ENCODE measurements around the gene PGM2L1.
A peak's percentile ranks its signal among the peaks of the same experiment; 100 is the strongest.
"Not testable (repeated sequence)": the region's sequence is repeated elsewhere in the genome, so short reads cannot be mapped to it uniquely, and the experiment has no call there.

Gene PGM2L1

DNA sequence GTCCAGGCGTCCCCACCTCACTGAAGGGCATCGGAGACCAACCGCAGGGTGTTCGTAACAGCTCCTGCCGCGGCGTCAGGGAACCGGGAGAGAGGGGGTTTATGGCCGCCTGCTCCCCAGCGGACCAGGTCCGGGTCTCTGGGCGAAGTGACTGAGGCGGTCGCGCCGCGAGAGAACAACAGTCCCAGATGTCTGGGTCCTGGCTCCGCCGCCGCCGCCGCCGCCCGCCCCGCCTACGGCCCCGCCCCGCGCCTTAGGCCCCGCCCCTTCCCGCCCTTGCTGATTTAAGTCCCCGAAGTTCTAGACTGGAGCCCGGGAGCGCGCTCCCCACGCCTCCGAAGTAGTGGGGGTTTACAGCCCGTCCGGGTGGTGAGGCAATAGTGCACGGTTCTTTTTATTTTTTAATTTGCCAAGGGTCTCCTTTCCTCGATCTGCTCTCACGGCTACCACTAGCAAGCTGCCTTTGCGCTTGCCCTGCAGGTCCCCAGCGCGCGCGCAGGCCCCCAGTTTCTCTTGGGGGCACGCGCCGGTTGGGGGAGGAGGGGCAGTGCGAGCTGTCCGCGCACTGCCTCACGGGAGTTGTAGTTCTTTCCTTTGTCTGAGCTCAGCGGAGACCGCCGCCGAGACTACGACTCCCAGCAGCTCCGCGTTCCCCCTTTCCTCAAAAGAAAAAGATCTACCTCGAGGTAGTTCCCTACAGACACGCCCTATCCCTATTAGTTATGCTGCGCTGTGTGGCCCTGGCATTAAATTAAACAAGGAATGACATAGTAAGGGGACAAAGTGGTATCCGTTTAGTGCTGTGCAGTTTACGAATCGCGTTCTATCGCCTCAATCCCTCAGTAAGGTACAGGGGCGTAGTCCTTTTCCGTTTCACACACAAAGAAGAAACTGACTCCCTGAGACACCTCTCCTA lies at the start of gene PGM2L1:
Gene PGM2L1 (minus strand): TSS at position 190 of the 916 bp plus-strand sequence. CDS start 272 bp downstream, outside the sequence.
- peak; percentile 68 to 85 (median 78) for DNase-seq (ENCODE audit: low read depth in 2 of 3, low spot score in 2 of 3)

DNA sequence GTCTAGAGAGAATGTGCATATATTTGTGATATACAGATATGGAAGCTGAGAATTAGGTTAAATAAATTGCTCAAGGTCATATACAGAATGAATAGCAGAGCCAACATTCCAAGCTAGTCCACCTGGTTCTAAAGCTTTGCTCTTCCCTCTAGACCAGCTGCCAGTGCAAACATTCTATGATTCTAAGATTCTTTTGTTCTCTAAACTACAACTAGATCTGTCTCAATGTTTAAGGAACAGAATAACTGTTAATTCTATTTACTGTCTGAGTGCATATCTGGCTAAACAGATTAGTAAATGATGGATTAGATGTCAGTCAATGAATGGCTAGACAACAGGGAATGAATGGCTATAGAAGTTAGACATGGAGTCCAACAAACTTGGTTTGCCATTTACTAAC lies 49.5 kb upstream of the PGM2L1 start:
- no peak for DNase-seq (ENCODE audit: low read depth in 2 of 3, low spot score in 2 of 3)

DNA sequence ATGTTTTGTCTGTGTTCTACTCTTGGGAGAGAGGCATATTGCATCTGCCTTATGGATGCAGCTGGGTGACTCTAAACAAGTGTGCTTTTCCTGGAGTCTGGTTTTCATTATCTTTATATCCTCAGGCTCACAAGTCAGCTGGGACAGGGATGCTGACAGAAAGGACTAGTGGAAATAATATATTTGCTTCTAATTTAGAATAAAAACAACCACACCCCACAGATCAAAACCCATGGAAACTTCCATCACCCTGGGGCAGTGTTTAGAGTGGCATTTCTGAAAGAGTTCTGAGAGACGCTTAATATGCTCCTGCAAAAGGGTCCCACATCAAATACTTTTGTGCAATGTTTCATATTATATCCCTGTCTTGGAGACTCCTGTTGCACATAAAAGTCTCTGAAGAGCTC lies 48.3 kb upstream of the PGM2L1 start:
- no peak for DNase-seq (ENCODE audit: low read depth in 2 of 3, low spot score in 2 of 3)

DNA sequence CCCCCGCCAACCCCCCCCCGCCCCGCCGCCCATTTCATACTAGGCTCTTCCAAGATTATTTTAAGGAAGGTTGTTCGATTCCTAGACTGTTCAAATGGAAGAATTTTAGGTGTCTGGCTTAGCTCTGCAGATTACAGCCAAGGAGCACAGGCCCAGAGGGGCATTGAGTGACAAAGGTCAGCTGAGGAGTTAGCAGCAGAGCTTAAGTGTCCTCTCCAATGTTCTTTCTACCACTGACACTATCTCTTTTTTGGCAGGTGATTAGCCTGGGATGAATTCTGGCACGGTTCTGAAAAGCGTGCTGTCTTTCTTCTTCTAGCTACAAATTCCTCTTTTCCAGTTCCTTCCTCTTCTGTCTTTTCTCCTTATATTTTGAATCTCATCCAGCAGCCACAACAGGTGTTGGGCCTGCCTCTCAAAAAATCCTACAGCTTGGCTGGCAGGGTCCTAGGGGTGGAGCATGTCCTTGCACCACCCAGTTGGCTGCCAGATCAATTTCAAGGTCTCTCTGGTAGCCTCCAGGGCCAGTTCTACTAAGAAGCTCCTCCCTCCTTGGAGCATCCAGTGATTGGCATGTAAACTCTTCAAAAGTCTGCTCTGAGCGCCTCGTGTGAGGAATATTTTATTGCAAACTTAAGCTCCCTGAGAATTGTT lies 46.1 kb upstream of the PGM2L1 start:
- DNase-seq (ENCODE audit: low read depth in 2 of 3, low spot score in 2 of 3) = no peak

DNA sequence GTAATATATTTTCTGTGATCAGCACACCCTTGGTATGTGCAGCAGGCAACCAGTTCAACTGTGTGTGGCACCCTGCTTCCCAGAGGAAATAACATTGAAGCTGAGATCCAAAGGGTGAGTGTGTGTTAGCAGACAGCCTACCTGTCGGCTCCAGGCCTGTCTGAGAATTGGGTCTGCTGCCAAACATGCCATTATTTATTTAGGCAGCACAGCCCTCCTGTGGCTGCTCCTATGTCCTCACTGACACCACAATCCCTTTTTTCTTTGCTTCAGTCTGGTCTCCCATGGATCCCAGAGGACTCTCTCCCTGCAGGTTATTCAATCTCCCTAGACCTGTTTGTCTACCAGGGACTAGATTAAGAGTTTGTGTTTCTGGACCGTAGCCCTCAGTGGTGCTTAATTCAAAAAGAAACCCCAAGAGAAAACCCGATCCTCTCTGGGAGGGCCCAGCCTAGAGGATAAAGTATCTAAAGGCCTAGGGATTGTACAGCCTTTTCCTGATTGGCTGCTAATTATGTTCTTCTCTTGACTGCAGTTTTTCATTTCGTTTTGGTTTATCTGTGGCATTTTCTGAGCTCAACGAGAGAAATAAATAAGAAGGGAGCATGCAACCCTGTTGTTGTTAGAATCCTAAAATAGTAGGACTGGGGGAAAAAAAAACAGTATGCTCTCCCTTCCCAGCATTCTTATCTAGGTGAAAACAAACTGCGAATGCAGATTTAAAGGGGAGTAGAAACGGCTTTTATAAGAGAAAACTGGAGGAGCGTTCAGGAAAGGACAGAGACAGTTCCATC lies 45.0 kb upstream of the PGM2L1 start:
- no peak for DNase-seq (ENCODE audit: low read depth in 2 of 3, low spot score in 2 of 3)

DNA sequence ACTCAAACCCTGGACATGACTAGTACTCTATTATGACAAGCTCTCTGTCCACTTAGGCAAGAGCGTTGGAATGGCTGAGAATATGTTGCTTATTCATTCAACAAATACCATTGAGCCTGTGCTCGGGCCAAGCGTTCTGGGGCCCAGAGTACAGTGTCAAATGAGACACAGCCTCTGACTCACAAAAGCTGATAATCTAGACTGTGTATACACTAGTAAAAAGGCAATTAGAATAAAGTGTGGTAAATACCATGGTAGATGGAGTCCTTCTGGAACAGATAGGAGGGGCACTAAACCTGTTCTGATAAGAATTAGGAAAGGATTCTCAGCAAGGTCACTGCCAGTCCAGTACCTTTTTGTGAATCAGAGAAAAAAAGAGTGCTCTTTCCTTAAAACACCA lies 44.4 kb upstream of the PGM2L1 start:
- DNase-seq (ENCODE audit: low read depth in 2 of 3, low spot score in 2 of 3) = no peak

DNA sequence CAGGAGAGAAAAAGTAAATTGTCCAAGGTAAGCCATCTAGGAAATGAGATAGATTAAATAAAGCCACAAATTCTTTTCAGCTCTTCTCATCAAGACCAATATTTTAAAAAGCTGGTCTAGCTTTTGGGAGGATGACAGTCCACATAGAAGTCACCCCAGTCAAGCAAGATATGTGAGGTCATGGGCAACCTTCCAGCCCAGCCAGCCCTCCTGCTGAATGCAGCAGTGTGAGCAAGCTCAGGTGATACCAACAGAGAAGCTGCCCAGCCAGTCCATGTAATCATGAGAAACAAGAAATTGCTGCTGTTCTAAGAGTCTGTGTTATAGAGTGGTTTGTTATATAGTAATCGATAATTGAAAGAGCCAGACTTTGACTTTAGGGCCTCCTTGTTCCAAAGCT lies 40.4 kb upstream of the PGM2L1 start:
- DNase-seq (ENCODE audit: low read depth in 2 of 3, low spot score in 2 of 3) = no peak

DNA sequence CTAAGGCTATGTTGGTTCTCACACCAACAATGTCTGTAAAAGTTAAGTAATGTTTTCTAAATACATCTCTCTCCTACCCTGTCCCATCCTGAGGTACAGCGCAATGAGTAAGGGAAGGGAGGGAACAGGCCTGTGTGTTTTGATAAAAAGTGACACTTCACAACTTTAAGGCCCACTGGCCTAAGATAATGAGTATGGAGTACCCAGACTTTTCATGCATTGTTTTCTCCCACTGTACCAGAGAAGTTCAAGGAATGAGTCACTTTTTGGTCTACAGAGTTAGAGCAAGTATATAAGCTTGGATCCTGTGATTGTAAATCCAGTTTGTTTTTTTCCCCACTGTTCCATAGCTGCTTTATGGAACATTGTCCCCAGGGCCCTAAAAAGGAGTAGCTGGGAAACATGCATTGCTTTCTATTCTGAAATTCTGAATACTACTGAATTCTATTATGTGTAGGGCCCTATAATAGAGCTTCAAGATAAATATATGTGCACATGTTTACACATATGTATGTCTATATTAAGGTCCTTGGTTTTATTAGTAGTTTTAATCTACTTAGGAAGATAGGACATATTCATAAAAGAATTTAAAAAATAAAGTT lies 39.3 kb upstream of the PGM2L1 start:
- no peak for DNase-seq (ENCODE audit: low read depth in 2 of 3, low spot score in 2 of 3)

DNA sequence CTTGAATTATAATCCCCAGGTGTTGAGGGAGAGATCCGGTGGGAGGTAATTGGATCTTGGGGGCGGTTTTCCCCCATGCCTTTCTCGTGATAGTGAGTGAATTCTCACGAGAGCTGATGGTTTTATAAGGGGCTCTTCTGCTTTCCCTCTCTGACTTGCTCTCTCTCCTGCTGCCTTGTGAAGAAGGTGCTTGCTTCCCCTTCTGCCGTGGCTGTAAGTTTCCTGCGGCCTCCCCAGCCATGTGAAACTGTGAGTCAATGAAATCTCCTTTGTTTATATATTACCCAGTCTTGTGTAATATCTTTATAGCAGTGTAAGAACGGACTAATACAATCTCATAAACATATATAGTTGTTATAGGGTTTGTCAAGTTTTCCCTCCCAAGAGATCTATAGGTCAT lies 36.3 kb upstream of the PGM2L1 start:
- DNase-seq (ENCODE audit: low read depth in 2 of 3, low spot score in 2 of 3) = no peak

DNA sequence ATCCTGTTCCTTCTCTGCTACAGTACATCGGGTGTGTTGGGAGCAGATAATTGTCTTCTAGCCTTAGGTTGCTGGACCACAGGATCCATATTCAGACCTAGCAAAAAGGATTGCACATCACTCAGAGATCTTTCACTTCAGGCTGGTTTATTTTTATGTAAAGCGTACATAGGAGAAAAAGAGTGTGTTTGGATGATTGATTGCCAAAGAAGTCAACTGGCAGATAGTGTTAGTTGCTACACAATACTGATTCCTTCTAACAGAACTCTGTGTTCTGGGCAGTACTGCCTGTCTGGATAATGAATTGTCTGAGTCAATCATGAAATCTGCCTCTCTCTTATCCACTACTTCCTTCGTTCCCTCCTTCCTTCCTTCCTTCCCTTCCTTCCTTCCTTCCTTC lies 31.0 kb upstream of the PGM2L1 start:
- DNase-seq (ENCODE audit: low read depth in 2 of 3, low spot score in 2 of 3) = no peak

DNA sequence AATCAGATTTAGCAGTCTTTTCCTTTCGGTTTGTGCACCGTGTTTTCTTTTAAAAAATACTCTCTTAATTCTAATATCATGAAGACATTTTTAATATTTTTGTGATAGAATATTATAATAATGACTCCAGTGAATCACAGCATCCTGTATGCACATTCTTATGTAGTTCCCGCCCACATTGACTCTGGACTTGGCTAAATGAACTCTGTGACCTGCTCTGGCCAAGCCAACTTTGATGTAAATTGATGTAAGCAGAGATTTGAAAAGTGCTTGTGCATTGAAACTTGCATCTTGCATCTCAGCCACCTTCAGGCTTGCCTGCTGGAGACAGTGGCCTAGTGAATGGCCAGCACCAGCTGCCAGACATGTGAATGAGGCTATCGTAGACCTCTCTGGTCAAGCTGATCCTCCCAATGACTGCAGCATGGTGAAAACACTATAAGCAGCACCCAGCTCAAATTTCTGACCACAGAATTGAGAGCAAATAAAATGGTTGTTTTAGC lies 29.2 kb upstream of the PGM2L1 start:
- DNase-seq (ENCODE audit: low read depth in 2 of 3, low spot score in 2 of 3) = no peak

DNA sequence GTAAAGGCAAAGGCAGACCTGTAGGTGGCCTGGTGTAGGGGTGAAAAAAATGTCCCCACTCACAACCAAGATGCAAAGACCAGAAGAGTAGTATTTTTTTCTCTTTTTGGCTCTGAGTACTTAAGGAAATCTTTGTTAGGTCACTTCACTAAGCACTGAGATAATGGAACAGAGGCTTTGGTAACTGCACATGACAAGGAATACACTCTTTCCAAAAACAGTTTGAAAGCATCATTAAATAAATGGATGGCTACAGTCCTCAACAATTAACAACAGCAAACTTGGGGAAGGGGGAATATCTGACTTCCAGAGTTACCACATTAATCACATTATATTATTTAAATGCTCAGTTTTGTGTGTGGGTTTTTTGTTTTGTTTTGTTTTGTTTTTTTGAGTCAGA lies 26.9 kb upstream of the PGM2L1 start:
- no peak for DNase-seq (ENCODE audit: low read depth in 2 of 3, low spot score in 2 of 3)

DNA sequence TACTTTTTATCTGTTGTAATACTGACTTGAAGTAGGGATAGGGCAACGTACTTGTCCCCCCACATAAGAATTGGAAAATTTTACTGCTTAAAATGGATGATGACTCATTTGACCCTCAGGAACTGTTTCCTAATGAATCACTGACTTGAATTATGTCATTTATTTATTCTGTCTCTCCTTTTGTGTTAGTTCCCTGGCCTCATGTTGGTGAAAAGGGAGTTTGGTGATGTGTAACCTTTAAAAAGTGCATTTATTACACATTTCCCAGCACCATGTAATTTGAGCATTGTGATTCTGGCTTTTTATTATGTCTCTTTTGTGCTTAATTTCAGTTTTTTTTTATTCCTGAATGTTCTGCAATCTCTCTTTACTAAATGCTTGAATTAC lies 20.3 kb upstream of the PGM2L1 start:
- no peak for DNase-seq (ENCODE audit: low read depth in 2 of 3, low spot score in 2 of 3)

DNA sequence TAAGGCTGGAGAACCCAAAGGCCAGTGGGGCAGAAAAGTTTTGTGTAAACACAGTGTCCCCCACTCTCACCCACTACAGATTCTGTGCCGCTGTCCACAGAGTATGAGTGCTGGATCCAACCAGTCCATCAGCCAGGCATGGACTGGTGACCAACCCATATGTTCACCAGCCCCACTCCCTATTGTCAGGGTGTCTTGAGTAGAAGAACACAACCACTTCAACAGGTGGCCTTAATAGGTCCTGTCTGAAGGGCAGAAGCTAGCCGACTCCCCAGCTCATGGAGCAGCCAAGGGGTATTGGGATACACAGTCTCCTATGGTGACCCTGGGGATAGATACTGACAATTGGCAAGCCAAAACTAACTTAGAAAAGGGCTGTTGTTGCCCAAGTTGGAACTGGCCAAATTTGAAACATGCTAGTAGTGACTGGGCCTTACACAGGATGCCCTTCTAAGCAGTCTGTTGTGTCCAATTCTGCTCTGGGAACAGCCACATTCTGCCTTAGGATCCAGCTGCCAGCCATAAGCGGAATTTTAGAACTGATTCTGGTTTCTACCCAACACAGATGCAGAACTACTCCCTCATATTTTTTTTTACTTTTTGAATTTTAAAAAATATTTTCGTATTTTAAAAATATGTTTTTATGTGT lies 19.8 kb upstream of the PGM2L1 start:
- no peak for DNase-seq (ENCODE audit: low read depth in 2 of 3, low spot score in 2 of 3)

DNA sequence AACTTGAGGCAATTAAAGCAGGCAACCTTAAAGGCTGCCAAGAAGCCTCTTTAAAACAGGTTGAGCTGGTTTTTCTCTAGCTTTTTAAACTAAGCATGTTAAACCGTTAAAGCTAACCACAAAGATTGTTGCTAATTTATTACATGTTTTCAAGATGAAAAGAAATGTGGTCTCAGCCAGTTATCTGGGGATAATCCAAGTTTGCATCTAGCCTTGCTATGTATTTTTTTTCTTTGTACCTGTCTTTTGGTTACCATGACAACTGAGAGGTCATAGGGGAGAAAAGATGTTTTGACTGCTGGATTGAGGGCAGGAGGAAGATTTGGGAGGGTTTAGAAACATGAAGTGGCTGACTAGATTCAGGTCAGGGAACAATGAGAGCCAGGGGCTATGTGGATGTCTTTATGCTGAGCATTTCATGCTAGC lies 19.2 kb upstream of the PGM2L1 start:
- no peak for DNase-seq (ENCODE audit: low read depth in 2 of 3, low spot score in 2 of 3)

DNA sequence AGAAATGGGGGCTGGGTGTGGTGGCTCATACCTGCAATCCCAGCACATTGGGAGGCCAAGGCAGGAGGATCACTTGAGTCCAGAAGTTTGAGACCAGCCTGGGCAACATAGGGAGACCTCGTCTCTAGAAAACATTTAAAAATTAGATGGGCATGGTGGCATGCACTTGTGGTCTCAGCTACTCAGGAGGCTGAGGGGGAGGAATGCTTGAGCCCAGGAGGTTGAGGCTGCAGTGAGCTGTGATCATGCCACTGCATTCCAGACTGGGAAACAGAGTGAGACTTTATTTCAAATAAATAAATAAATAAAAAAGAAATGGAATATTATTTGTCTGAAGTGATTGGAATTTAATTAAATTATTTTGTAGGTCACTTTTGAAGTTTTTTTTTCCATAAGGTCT lies 18.7 kb upstream of the PGM2L1 start:
- DNase-seq (ENCODE audit: low read depth in 2 of 3, low spot score in 2 of 3) = not testable (repeated sequence)

DNA sequence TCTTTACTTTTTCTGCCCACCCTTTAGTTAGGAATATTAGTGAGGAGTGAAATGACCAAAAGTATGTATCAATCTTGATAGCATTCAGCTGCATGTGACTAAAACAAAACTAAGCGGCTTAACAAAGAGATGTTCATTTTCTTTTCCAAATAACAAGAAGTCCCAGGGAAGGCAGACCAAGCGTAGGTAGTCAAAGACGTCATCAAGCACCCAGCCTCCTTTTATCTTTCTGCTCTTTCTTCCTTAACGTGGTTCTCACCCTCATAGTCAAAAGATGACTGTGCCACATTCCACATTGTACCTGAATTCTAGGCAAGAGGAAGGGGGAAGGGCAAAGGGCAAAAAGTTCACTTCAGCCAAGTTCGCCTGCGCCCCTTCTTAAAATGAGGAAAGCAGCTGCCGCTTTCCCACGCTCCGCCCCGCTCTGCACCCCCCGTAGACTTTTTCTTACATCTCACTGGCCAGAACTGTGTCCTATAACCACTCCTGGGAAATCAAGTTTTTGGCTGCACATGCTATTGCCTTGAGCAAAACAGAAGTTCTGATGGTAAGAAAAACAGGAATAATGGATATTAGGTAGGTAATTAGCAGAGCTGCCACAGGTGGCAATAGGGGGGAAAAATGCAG lies 14.6 kb upstream of the PGM2L1 start:
- no peak for DNase-seq (ENCODE audit: low read depth in 2 of 3, low spot score in 2 of 3)

DNA sequence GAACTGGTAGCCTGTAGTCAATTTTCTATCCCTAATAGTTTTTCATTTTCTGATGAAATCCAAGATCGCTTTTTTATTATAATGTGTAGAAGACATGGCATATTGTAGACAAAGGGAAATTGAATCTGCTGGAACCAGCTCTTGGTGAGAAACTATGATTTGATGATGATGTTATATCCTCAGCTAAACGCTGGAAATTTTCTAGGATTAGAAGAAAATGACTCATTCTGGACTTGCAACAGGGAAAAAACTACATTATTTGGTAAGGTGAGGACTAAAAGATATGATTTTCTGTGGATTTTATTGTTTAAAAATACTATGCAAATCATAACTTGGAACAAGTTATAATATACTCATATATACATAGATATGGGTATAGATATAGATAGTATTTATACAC lies 14.1 kb upstream of the PGM2L1 start:
- DNase-seq (ENCODE audit: low read depth in 2 of 3, low spot score in 2 of 3) = no peak

DNA sequence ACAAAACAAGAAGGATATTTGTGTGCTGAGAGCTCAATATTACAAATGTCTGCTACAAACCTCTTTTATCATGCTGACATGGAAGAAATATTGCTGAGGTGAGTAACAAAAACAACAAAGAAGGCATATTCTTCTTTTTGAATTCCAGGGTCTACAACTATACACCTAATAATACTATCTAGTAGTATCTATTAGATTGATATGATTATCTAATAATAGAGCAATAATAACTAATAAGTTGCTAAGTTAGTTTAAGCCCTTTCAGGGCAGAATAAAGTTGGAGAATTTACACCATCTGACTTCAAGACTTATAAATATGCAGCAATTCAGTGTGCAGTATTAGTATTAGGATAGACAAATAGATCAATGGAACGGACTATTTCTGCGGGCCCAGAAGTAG lies 11.4 kb upstream of the PGM2L1 start:
- DNase-seq (ENCODE audit: low read depth in 2 of 3, low spot score in 2 of 3) = no peak

Data from activated CD8-positive, alpha-beta memory T cell treated with anti-CD3 and anti-CD28 coated beads for 48 hours (primary cell).